H1 (cell line): Measurements from ENCODE around the gene PI4KA. TPM values are rescaled to one million over a fixed set of nuclear protein-coding genes. Genes with fewer than 3 reads are reported as not detected.

ENCODE experiments used
- CTCF ChIA-PET: fragments of 300-600 bp; sonication (Branson Sonifier 250); formaldehyde crosslinking; loops from one replicate; lab custom pipeline; 2021; ENCODE audit not compliant: partially characterized antibody; lab: Charles Lee
- POLR2A ChIA-PET: fragments of 300-600 bp; sonication (Branson Sonifier 250); formaldehyde crosslinking; loops from one replicate; lab custom pipeline; 2021; ENCODE audit warnings: inconsistent platforms; ENCODE audit not compliant: partially characterized antibody; lab: Charles Lee
- DNase-seq, 2 experiments: peaks; one replicate each; pipeline versions ENCODE4 v3.0.0 to v3.0.0-alpha.2; 2010 to 2022; ENCODE audit warnings: low spot score in 2 of 2, low read depth in 1 of 2, mixed read lengths in 1 of 2
- FAIRE-seq: peaks from 2 replicates; lab custom pipeline; 2011; peaks lifted over from hg19 to GRCh38; lab: Jason Lieb, UNC
- H2AFZ ChIP-seq: 2 replicates; pipeline ENCODE4 v1.8.1; 2012; ENCODE audit warnings: low read length, inconsistent platforms
- H2AK5ac ChIP-seq: 2 replicates; pipeline ENCODE4 v1.6.1; 2013; ENCODE audit warnings: low read depth, low read length
- H2BK120ac ChIP-seq: replicated peaks from 2 replicates; pipeline ENCODE3; 2013; ENCODE audit warnings: low read depth, low read length, inconsistent platforms
- H2BK12ac ChIP-seq: 2 replicates; pipeline ENCODE4 v1.6.1; 2013; ENCODE audit warnings: low read depth, low read length
- H2BK15ac ChIP-seq: 2 replicates; pipeline ENCODE4 v1.6.1; 2013; ENCODE audit warnings: low read length
- H2BK20ac ChIP-seq: 2 replicates; pipeline ENCODE4 v1.6.1; 2013; ENCODE audit warnings: low read length
- H2BK5ac ChIP-seq: 2 replicates; pipeline ENCODE4 v1.6.1; 2013; ENCODE audit warnings: low read depth, low read length
- H3K14ac ChIP-seq: 2 replicates; pipeline ENCODE4 v1.6.1; 2013; ENCODE audit warnings: inconsistent platforms; ENCODE audit not compliant: insufficient read length
- H3K18ac ChIP-seq: 2 replicates; pipeline ENCODE4 v1.6.1; 2013; ENCODE audit warnings: low read length; ENCODE audit errors: extremely low read depth
- H3K23ac ChIP-seq: 2 replicates; pipeline ENCODE4 v1.6.1; 2013; ENCODE audit warnings: inconsistent platforms; ENCODE audit not compliant: insufficient read length
- H3K23me2 ChIP-seq: 2 replicates; pipeline ENCODE4 v1.6.1; 2013; ENCODE audit warnings: low read depth, low read length
- H3K27ac ChIP-seq: 2 replicates; pipeline ENCODE4 v1.6.1; 2011; ENCODE audit warnings: low read depth, low read length, inconsistent platforms
- H3K27me3 ChIP-seq, 4 experiments: replicated peaks in 1 of 4; 1 replicate in 1 of 4; 2 replicates in 3 of 4; pipeline versions ENCODE4 v1.6.1 to v1.8.1; 2011 to 2013; ENCODE audit warnings: low read length in 3 of 4, mild to moderate bottlenecking in 3 of 4, inconsistent platforms in 2 of 4, mixed read lengths in 2 of 4, moderate library complexity in 1 of 4; ENCODE audit not compliant: control insufficient read depth in 3 of 4, insufficient read depth in 3 of 4; ENCODE audit errors: extremely low read depth in 1 of 4
- H3K36me3 ChIP-seq, 4 experiments: 2 replicates each; pipeline versions ENCODE4 v1.6.1 to v1.8.1; 2011 to 2013; ENCODE audit warnings: mild to moderate bottlenecking in 4 of 4, low read length in 3 of 4, moderate library complexity in 2 of 4, control low read depth in 1 of 4, inconsistent platforms in 1 of 4; ENCODE audit not compliant: insufficient read depth in 4 of 4, control insufficient read depth in 2 of 4
- H3K4ac ChIP-seq: replicated peaks from 2 replicates; pipeline ENCODE3; 2013; ENCODE audit warnings: low read length, low read depth, mixed read lengths, inconsistent platforms; ENCODE audit not compliant: insufficient read length
- H3K4me1 ChIP-seq, 4 experiments: replicated peaks in 1 of 4; 1 replicate in 1 of 4; 2 replicates in 3 of 4; pipeline versions ENCODE4 v1.6.1 to v1.8.1; 2011 to 2013; ENCODE audit warnings: low read length in 3 of 4, inconsistent platforms in 2 of 4, mixed read lengths in 1 of 4; ENCODE audit not compliant: insufficient read depth in 4 of 4, control insufficient read depth in 3 of 4
- H3K4me2 ChIP-seq, 2 experiments: 2 replicates each; pipeline versions ENCODE4 v1.6.1 to v1.8.1; 2011 to 2013; ENCODE audit warnings: low read depth in 2 of 2, low read length in 2 of 2, control low read depth in 1 of 2, inconsistent platforms in 1 of 2, mild to moderate bottlenecking in 1 of 2; ENCODE audit not compliant: insufficient read depth in 1 of 2
- H3K4me3 ChIP-seq, 4 experiments: fragments of 200-600, 300-600 bp in 1 of 4; sonication (generic), shearing (Covaris generic), sonication (Bioruptor Twin) in 1 of 4; 2 replicates each; pipeline versions ENCODE4 v1.5.1 to v1.8.1; 2011 to 2016; ENCODE audit warnings: low read length in 4 of 4, low read depth in 3 of 4, control low read depth in 2 of 4, inconsistent platforms in 2 of 4, mild to moderate bottlenecking in 2 of 4, mixed read lengths in 1 of 4, moderate library complexity in 1 of 4; ENCODE audit not compliant: insufficient read depth in 2 of 4; ENCODE audit errors: extremely low read depth in 1 of 4
- H3K56ac ChIP-seq: replicated peaks from 2 replicates; pipeline ENCODE3; 2013; ENCODE audit warnings: low read depth, mild to moderate bottlenecking, mixed read lengths, low read length, inconsistent platforms; ENCODE audit not compliant: insufficient read length
- H3K79me1 ChIP-seq: 2 replicates; pipeline ENCODE4 v1.6.1; 2013; ENCODE audit warnings: low read depth, low read length, control low read depth
- H3K79me2 ChIP-seq, 2 experiments: 2 replicates each; pipeline versions ENCODE4 v1.6.1 to v1.8.1; 2012 to 2013; ENCODE audit warnings: low read length in 2 of 2, mild to moderate bottlenecking in 2 of 2, inconsistent platforms in 1 of 2; ENCODE audit not compliant: insufficient read depth in 2 of 2, control insufficient read depth in 1 of 2
- H3K9ac ChIP-seq, 4 experiments: replicated peaks in 1 of 4; 1 replicate in 1 of 4; 2 replicates in 3 of 4; pipeline versions ENCODE4 v1.6.1 to v1.8.1; 2011 to 2013; ENCODE audit warnings: low read depth in 3 of 4, low read length in 3 of 4, control low read depth in 2 of 4, mild to moderate bottlenecking in 2 of 4, moderate library complexity in 2 of 4, inconsistent platforms in 1 of 4; ENCODE audit errors: extremely low read depth in 1 of 4
- H3K9me3 ChIP-seq, 2 experiments: 2 replicates each; pipeline versions ENCODE4 v1.6.1 to v1.8.1; 2012 to 2013; ENCODE audit warnings: mild to moderate bottlenecking in 2 of 2, moderate library complexity in 2 of 2, control low read depth in 1 of 2, inconsistent platforms in 1 of 2, low read depth in 1 of 2, low read length in 1 of 2, mixed read lengths in 1 of 2; ENCODE audit not compliant: insufficient read depth in 2 of 2
- H4K20me1 ChIP-seq, 2 experiments: replicated peaks in 1 of 2; 2 replicates each; pipeline versions ENCODE3 to v1.8.1; 2011 to 2013; ENCODE audit warnings: inconsistent platforms in 2 of 2, low read length in 2 of 2, mild to moderate bottlenecking in 1 of 2; ENCODE audit not compliant: insufficient read depth in 2 of 2, control insufficient read depth in 1 of 2
- H4K5ac ChIP-seq: 2 replicates; pipeline ENCODE4 v1.6.1; 2013; ENCODE audit warnings: low read length, low read depth, mixed read lengths, inconsistent platforms; ENCODE audit not compliant: insufficient read length
- H4K8ac ChIP-seq: 2 replicates; pipeline ENCODE4 v1.8.0; 2013; ENCODE audit warnings: mild to moderate bottlenecking, moderate library complexity, low read length, inconsistent platforms; ENCODE audit not compliant: insufficient read depth; ENCODE audit errors: extremely low read depth
- H4K91ac ChIP-seq: replicated peaks from 2 replicates; pipeline ENCODE3; 2013; ENCODE audit warnings: low read length, mixed read lengths, inconsistent platforms; ENCODE audit not compliant: insufficient read length
- ATF3 ChIP-seq: IDR thresholded peaks from 2 replicates; pipeline ENCODE4 v1.6.1; 2011; ENCODE audit warnings: low read depth, mild to moderate bottlenecking, low read length; ENCODE audit not compliant: insufficient read depth
- PHF8 ChIP-seq: fragments of 200-600 bp; sonication (generic); conservative IDR thresholded peaks from 2 replicates; pipeline ENCODE4 v1.7.1; 2012; ENCODE audit warnings: low read depth, mild to moderate bottlenecking, inconsistent platforms, low read length, moderate library complexity
- RAD21 ChIP-seq, 2 experiments: IDR thresholded peaks in 1 of 2; conservative IDR thresholded peaks in 1 of 2; 2 replicates each; pipeline ENCODE4 v1.6.1; 2011; ENCODE audit warnings: low read depth in 2 of 2, low read length in 2 of 2, improper control_type of control experiment in 1 of 2, inconsistent platforms in 1 of 2, mild to moderate bottlenecking in 1 of 2, moderate library complexity in 1 of 2
- SIN3A ChIP-seq, 2 experiments: IDR thresholded peaks in 1 of 2; conservative IDR thresholded peaks in 1 of 2; 2 replicates each; pipeline ENCODE4 v1.6.1; 2011 to 2012; ENCODE audit warnings: low read length in 2 of 2, improper control_type of control experiment in 1 of 2, low read depth in 1 of 2, mild to moderate bottlenecking in 1 of 2
- WGBS, 2 experiments: shearing (Covaris generic) in 1 of 2; methylation state at CpG; one replicate each; pipeline versions ENCODE4 v1.1.6 to v1.1.7; 2013 to 2015; ENCODE audit warnings: low lambda C conversion rate in 2 of 2, mixed read lengths in 2 of 2, inconsistent platforms in 1 of 2, low coverage in 1 of 2, missing lambda C conversion rate in 1 of 2; ENCODE audit not compliant: insufficient replicate concordance in 2 of 2, insufficient coverage in 1 of 2, insufficient read length in 1 of 2; ENCODE audit errors: extremely low coverage in 1 of 2, missing lambda C conversion rate in 1 of 2; 5-methylcytosine and 5-hydroxymethylcytosine counted together
- polyA plus RNA-seq, 7 experiments: library from polyadenylated mRNA; depleted of rRNA in 3 of 7; stranded (reverse) in 5 of 7; unstranded in 2 of 7; fragments of >200 nt in 5 of 7; fragments of 200-250 nt in 2 of 7; gene quantifications; 1 replicate in 5 of 7; 2 replicates in 1 of 7; 4 replicates in 1 of 7; pipeline versions ENCODE4 v1.2.1 to v1.2.3, GENCODE V29; 2011 to 2013; ENCODE audit warnings: missing spikeins in 2 of 7, mixed read lengths in 2 of 7
- total RNA-seq: library from RNA; stranded (reverse); fragmentation: NEBNext Ultra II Directional; extraction: Animal tissue kit (Norgen Biotek cat#: 25700); gene quantifications from 2 replicates; pipeline ENCODE4 v1.2.1, GENCODE V29; 2021

PI4KA gene
- total and polyA plus RNA-seq, 2 of the 8 experiments (the other 6 are each of a cell fraction or from before 2014, with no cell fraction given): 22.5 to 37.7 TPM

- Histone ChIP-seq H3K56ac (no peak overlapping the region), H3K4me1 (no peaks in the 10 kb centered on the region; a peak in 1 of 7 replicates), H3K27me3 (no peaks in the 10 kb centered on the region), H3K9ac (no peak overlapping the region), H3K23me2 (no peaks in the 10 kb centered on the region), H2BK5ac (no peak overlapping the region), H3K4ac (no peak overlapping the region), H3K4me2 (no peak overlapping the region), H3K79me1 (no peaks in the 10 kb centered on the region), H2AFZ (no peak overlapping the region), H3K36me3 (peaks cover 0 to 8% (median 5%) of the 10 kb centered on the region in 4 experiments; a peak in 2 of 8 replicates), H4K5ac (no peak overlapping the region), H2BK120ac (no peak overlapping the region), H3K14ac (no peak overlapping the region), H3K27ac (no peak overlapping the region), H2BK12ac (no peak overlapping the region), H3K9me3 (no peaks in the 10 kb centered on the region), H3K23ac (no peak overlapping the region), H2BK15ac (no peak overlapping the region), H3K4me3 (no peak overlapping the region), H3K18ac (no peak overlapping the region), H2BK20ac (no peak overlapping the region), H4K8ac (no peak overlapping the region), H4K20me1 (peaks cover 0 to 4% of the 10 kb centered on the region in 2 experiments), H2AK5ac (no peak overlapping the region), H3K79me2 (no peaks in the 10 kb centered on the region), H4K91ac (no peak overlapping the region)
- POLR2A ChIA-PET: no interaction called here
- FAIRE-seq (no peak), DNase-seq (peak; percentile 29 to 71)
- CTCF ChIA-PET: interaction anchor here (0.6 to 2.9 kb wide), 29 partner anchors 9 to 396 kb away, joined by 3 to 17 read pairs (median 5); partner anchors contain the start of genes PI4KA and SNAP29
- 83% methylated on average over 11 of the region's 11 CpGs; no CpG with 5 or more reads in 1 of the 2 experiments for WGBS, 2 experiments
- TF ChIP-seq ATF3 (no peak), RAD21 (IDR thresholded peaks at IDR 0.05 in 1 of 2, conservative IDR thresholded peaks at IDR 0.05 in 1 of 2; ENCODE audit: low read depth in 2 of 2, low read length in 2 of 2) (peak; percentile 86 to 92), SIN3A (conservative IDR thresholded peaks at IDR 0.05 in 1 of 2, IDR thresholded peaks at IDR 0.05 in 1 of 2; ENCODE audit: low read depth in 1 of 2, low read length in 2 of 2) (peak in 1 of 2 experiments; percentile 65; a peak in 1 of 4 replicates), PHF8 (no peak)
These were observed 54.8 kb downstream of the PI4KA start for GRCh38 chr22:20803696-20804324.
